Mammary epithelial cell (primary cell): ENCODE measurements around the gene EPHB6.
A peak's percentile ranks its signal among the peaks of the same experiment; 100 is the strongest.

Experiments used
- CTCF ChIP-seq, 2 donors: IDR thresholded peaks in 1 of 2; conservative IDR thresholded peaks in 1 of 2; 2 replicates each; pipeline ENCODE4 v1.5.1; 2011 to 2012; ENCODE audit warnings: inconsistent platforms in 2 of 2, low read length in 2 of 2, mild to moderate bottlenecking in 2 of 2, control low read depth in 1 of 2, low read depth in 1 of 2; ENCODE audit not compliant: insufficient read depth in 1 of 2; ENCODE audit errors: extremely low read depth in 1 of 2
- EZH2 ChIP-seq: IDR thresholded peaks from 2 replicates; pipeline ENCODE4 v1.6.1; 2012; ENCODE audit warnings: low read length, inconsistent platforms, borderline replicate concordance

GRCh38 chr7:142873281-142873784 lies 18.5 kb downstream of the EPHB6 start:
- TF ChIP-seq CTCF (conservative IDR thresholded peaks at IDR 0.05 in 1 of 2, IDR thresholded peaks at IDR 0.05 in 1 of 2; ENCODE audit: extremely low read depth in 1 of 2, insufficient read depth in 1 of 2, low read depth in 1 of 2, low read length in 2 of 2) (peak; percentile 57 to 67), EZH2 (no peak)
